ENCODE measurements around the gene TUBB1.

DNA sequence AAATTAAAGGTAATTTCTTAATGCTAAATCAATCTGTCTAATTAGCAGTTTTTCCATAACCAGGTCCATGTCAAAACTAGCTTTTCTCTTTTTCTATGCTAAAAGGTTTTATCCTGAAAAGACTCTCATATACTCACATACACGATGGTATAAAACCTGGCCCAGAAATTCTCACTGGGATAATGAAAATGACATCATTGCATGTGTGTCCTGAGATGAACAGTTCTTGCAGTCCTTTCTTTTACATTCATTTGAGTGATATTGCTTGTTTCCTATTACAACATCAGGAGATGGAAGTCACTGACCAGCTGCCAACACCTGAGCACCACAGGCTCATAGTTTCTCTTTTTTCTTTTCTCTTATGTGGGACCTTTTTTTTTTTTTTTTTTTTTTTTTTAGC is 31.2 kb downstream of the TUBB1 start:
- TF ChIP-seq POLR2A (IDR thresholded peaks at IDR 0.05; ENCODE audit: low read depth, low read length) (no peak), SMC3 (IDR thresholded peaks at IDR 0.05; ENCODE audit: low read depth, low read length) (no peak), RFX5 (IDR thresholded peaks at IDR 0.05; ENCODE audit: low read depth, low read length) (no peak), RCOR1 (IDR thresholded peaks at IDR 0.05; ENCODE audit: insufficient replicate concordance, low read length) (no peak), BHLHE40 (IDR thresholded peaks at IDR 0.05; ENCODE audit: low read depth, low read length) (no peak), CEBPB (IDR thresholded peaks at IDR 0.05; ENCODE audit: low read depth, low read length) (no peak), MXI1 (IDR thresholded peaks at IDR 0.05; ENCODE audit: borderline replicate concordance, low read depth, low read length) (no peak), NFE2L2 (IDR thresholded peaks at IDR 0.05; ENCODE audit: low read depth, low read length) (no peak), FOS (IDR thresholded peaks at IDR 0.05; ENCODE audit: low read depth, low read length) (no peak), CHD1 (IDR thresholded peaks at IDR 0.05; ENCODE audit: low read depth, low read length) (no peak), MAFK (IDR thresholded peaks at IDR 0.05; ENCODE audit: low read depth, low read length) (no peak), RAD21 (IDR thresholded peaks at IDR 0.05; ENCODE audit: low read length) (no peak)
- TF ChIP-seq, protein P1, sequence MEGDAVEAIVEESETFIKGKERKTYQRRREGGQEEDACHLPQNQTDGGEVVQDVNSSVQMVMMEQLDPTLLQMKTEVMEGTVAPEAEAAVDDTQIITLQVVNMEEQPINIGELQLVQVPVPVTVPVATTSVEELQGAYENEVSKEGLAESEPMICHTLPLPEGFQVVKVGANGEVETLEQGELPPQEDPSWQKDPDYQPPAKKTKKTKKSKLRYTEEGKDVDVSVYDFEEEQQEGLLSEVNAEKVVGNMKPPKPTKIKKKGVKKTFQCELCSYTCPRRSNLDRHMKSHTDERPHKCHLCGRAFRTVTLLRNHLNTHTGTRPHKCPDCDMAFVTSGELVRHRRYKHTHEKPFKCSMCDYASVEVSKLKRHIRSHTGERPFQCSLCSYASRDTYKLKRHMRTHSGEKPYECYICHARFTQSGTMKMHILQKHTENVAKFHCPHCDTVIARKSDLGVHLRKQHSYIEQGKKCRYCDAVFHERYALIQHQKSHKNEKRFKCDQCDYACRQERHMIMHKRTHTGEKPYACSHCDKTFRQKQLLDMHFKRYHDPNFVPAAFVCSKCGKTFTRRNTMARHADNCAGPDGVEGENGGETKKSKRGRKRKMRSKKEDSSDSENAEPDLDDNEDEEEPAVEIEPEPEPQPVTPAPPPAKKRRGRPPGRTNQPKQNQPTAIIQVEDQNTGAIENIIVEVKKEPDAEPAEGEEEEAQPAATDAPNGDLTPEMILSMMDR (conservative IDR thresholded peaks at IDR 0.05; ENCODE audit: low read depth, low read length): no peak

Measured in IMR-90 (cell line).